ENCODE data around the gene CXCR5. TPM values are rescaled to one million over a fixed set of nuclear protein-coding genes. Genes with fewer than 3 reads are reported as not detected.

CXCR5 gene
- total RNA-seq, 2 donors from 2014 or later = 0.05 to 0.19 TPM

DNA sequence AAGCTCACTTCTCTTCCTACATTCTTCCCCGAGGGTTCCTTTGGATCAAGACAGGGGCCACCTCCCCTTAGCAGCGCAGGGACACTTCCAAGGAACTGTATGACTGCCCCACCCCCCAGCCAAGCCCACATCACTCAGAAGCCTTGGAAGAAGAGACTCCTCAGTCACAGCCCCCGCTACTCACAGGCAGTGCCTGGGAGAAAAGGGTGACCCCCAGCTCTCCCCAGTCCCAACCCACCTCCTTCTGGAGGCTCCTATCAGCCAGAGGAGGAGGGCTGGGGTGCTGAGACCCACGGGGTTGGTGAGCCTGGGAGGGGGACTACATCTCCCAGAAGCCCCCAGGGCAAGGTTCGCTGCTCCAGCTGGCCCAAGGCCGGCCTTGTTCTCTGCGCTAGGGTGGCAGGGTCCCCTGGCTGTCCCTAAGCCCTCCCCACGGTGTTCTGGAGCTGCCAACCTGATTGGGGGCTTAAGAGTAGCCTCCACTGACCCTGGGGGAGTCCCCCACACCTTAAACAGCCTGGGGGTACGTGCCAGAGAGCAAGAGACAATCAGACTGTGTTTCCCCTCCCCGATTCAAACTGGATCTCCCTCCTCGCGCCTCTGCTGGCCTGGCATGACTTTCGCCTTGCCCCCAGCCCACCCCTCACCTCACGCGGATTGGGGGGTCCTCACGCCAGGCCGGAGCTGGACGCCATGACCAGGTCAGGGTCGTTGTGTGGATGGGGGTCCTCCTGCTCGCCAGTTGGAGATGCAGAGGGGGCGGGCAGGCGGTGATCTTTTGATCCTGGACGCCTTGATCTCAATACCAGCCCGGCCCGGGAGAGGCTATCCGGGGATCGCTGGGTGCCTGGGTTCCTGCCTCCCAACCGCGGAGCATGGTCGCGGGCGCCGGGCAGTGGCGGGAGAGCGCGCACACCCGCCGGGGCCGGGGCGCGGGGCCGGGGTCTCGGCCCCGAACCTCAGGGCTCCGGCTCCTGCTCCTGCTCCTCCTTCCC, 41.2 kb downstream of the CXCR5 start:
- H3K4me3 ChIP-seq = peak overlapping the region; percentile 88
- intact Hi-C loops (cut with DNase I) = loop anchor here (5.0 kb wide), 1 partner anchor 172 kb away; a partner anchor contains a TSS
- peak overlapping the region; percentile 100 for H3K27ac ChIP-seq
- H3K27me3 ChIP-seq = no peaks in the 10 kb centered on the region
- peaks cover 41% of the 10 kb centered on the region for H3K4me1 ChIP-seq
- peak; percentile 78 for DNase-seq
- peak overlapping the region; percentile 95 to 97 for H3K9ac ChIP-seq (ENCODE audit: low read depth in 2 of 2, low read length in 2 of 2)
- no peak for TF ChIP-seq CTCF (IDR thresholded peaks at IDR 0.05)
- no peaks in the 10 kb centered on the region for H3K9me3 ChIP-seq
- H3K36me3 ChIP-seq = no peaks in the 10 kb centered on the region

GRCh38 chr11:118927554-118928100, 43.9 kb downstream of the CXCR5 start:
- Histone ChIP-seq H3K4me3 (no peak overlapping the region), H3K9ac (ENCODE audit: low read depth in 2 of 2, low read length in 2 of 2) (peak overlapping the region; percentile 44 to 91), H3K36me3 (no peaks in the 10 kb centered on the region), H3K4me1 (peaks cover 14% of the 10 kb centered on the region), H3K27me3 (no peaks in the 10 kb centered on the region), H3K9me3 (no peaks in the 10 kb centered on the region), H3K27ac (peak overlapping the region; percentile 100)
- intact Hi-C loops (cut with DNase I) = loop anchor here (5.0 kb wide), 1 partner anchor 170 kb away; a partner anchor contains a TSS
- no peak for TF ChIP-seq CTCF (IDR thresholded peaks at IDR 0.05)
- no peak for DNase-seq

DNA sequence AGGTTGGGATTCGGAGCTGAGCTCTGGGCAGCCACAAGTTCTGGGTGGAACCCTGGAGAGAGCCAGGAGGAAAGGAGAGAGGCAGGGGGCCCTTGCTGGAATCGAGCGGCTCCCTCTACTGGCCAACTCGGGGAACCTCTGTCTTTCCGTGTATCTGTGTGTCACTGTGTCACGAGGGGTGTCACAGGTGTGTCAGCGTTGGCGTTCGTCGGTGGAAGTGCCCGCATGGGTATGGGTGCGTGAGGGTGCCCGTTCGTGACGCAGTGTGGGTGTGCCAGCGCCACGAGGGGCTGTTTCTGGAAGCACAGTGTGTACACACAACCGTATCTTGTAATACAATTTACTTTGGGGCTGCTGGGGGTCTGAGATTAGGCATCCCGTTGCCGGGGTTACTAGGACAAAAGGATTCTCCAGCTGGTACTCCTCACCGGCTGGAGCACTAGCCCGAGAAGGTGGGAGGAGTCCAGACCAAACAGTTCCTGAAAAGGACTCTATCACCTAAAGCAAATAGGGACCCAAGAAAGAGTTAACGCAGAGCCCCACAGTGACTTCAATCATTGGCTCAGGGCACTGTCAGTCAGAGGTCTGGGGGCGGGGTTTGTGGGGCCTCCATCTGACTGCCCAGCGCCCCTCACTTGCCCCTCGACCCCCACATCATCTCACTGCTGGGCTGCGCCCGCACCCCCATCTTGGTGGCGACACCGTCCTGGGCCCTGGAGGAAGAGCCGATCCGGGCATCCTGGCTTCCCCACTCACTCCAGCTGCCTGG, 44.6 kb downstream of the CXCR5 start:
- Histone ChIP-seq H3K27ac (peak overlapping the region; percentile 100), H3K9ac (ENCODE audit: low read depth in 2 of 2, low read length in 2 of 2) (peak overlapping the region; percentile 56 to 91), H3K9me3 (no peaks in the 10 kb centered on the region), H3K4me3 (peak overlapping the region; percentile 76), H3K4me1 (peaks cover 9% of the 10 kb centered on the region), H3K36me3 (no peaks in the 10 kb centered on the region), H3K27me3 (no peaks in the 10 kb centered on the region)
- intact Hi-C loops (cut with DNase I) = loop anchor here (5.0 kb wide), 1 partner anchor 169 kb away; a partner anchor contains a TSS
- peak; percentile 84 for TF ChIP-seq CTCF (IDR thresholded peaks at IDR 0.05)
- peak; percentile 97 for DNase-seq

- peak overlapping the region; percentile 76 for H3K4me3 ChIP-seq
- no peaks in the 10 kb centered on the region for H3K27me3 ChIP-seq
- no peak for TF ChIP-seq CTCF (IDR thresholded peaks at IDR 0.05)
- intact Hi-C loops (cut with DNase I) = loop anchor here (5.0 kb wide), 1 partner anchor 168 kb away; a partner anchor contains a TSS
- H3K36me3 ChIP-seq = no peaks in the 10 kb centered on the region
- H3K9ac ChIP-seq (ENCODE audit: low read depth in 2 of 2, low read length in 2 of 2) = peak overlapping the region; percentile 56 to 91
- peak overlapping the region; percentile 100 for H3K27ac ChIP-seq
- H3K4me1 ChIP-seq = peaks cover 4% of the 10 kb centered on the region
- H3K9me3 ChIP-seq = no peaks in the 10 kb centered on the region
- DNase-seq = peak; percentile 65
Measured at GRCh38 chr11:118928870-118929500, 45.3 kb downstream of the CXCR5 start.

Data from colonic mucosa (tissue), 4 donors.